HepG2 (cell line): Measurements from ENCODE around the gene PRRT2. TPM values are rescaled to one million over a fixed set of nuclear protein-coding genes. Genes with fewer than 3 reads are reported as not detected.

ENCODE experiments used
- BRD4 ChIP-seq: sonication (generic); formaldehyde crosslinking; IDR thresholded peaks from 2 replicates; pipeline ENCODE4 v1.4.0; 2020; ENCODE audit warnings: missing genetic modification reagents
- HNRNPL ChIP-seq: fragments of 200-400 bp; formaldehyde crosslinking; IDR thresholded peaks from 2 replicates; pipeline ENCODE4 v1.6.1; 2017; ENCODE audit warnings: mild to moderate bottlenecking, low read depth, low read length
- NR2F1 ChIP-seq, 2 experiments: fragments of 450-650 bp in 1 of 2; formaldehyde crosslinking in 1 of 2; IDR thresholded peaks; 2 replicates each; pipeline versions ENCODE4 v1.5.0 to v1.6.1; 2016 to 2020; ENCODE audit warnings: mild to moderate bottlenecking in 1 of 2, missing compliant biosample characterization in 1 of 2, missing genetic modification reagents in 1 of 2, moderate library complexity in 1 of 2
- PHF5A ChIP-seq: IDR thresholded peaks from one replicate; pipeline ENCODE4 v1.6.1; 2018; ENCODE audit warnings: low read depth, missing genetic modification reagents; ENCODE audit not compliant: unreplicated experiment
- PLRG1 ChIP-seq: fragments of 450-650 bp; conservative IDR thresholded peaks from 2 replicates; pipeline ENCODE4 v1.6.1; 2016
- RXRB ChIP-seq: IDR thresholded peaks from 2 replicates; pipeline ENCODE4 v1.6.1; 2016; ENCODE audit warnings: borderline replicate concordance, missing genetic modification reagents, missing compliant biosample characterization
- SALL2 ChIP-seq: sonication (generic); formaldehyde crosslinking; IDR thresholded peaks from 2 replicates; pipeline ENCODE4 v1.8.1; 2023; ENCODE audit warnings: mild to moderate bottlenecking, missing genetic modification reagents, inconsistent platforms
- SMARCE1 ChIP-seq: fragments of 450-650 bp; IDR thresholded peaks from 2 replicates; pipeline ENCODE4 v1.6.1; 2017; ENCODE audit warnings: borderline replicate concordance
- SOX13 ChIP-seq, 3 experiments: fragments of 450-650 bp in 1 of 3; sonication (generic) in 1 of 3; formaldehyde crosslinking in 1 of 3; IDR thresholded peaks in 2 of 3; conservative IDR thresholded peaks in 1 of 3; 2 replicates each; pipeline versions ENCODE4 v1.5.0 to v1.6.1; 2016 to 2020; ENCODE audit warnings: antibody characterized with exemption in 1 of 3, mild to moderate bottlenecking in 1 of 3, missing compliant biosample characterization in 1 of 3, missing genetic modification reagents in 1 of 3, moderate library complexity in 1 of 3
- SRSF1 ChIP-seq: fragments of 200-400 bp; formaldehyde crosslinking; optimal IDR thresholded peaks from 2 replicates; pipeline ENCODE3; 2017; ENCODE audit warnings: mild to moderate bottlenecking, low read depth, low read length, moderate library complexity
- ZFP36 ChIP-seq: fragments of 150-350 bp; IDR thresholded peaks from 2 replicates; pipeline ENCODE4 v1.6.1; 2018; ENCODE audit warnings: borderline replicate concordance, low read length, low read depth; ENCODE audit not compliant: partially characterized antibody
- ZNF329 ChIP-seq: sonication (generic); formaldehyde crosslinking; IDR thresholded peaks from 2 replicates; pipeline ENCODE4 v1.9.0; 2021; ENCODE audit warnings: low read depth, mild to moderate bottlenecking, missing genetic modification reagents
- ZNF335 ChIP-seq: sonication (generic); formaldehyde crosslinking; IDR thresholded peaks from 2 replicates; pipeline ENCODE4 v1.4.0; 2020; ENCODE audit warnings: missing genetic modification reagents
- ZNF34 ChIP-seq: sonication (generic); formaldehyde crosslinking; IDR thresholded peaks from 2 replicates; pipeline ENCODE4 v1.4.0; 2020; ENCODE audit warnings: mild to moderate bottlenecking, missing genetic modification reagents, borderline replicate concordance
- ZNF562 ChIP-seq: sonication (generic); formaldehyde crosslinking; IDR thresholded peaks from 2 replicates; pipeline ENCODE4 v1.8.0; 2022; ENCODE audit warnings: missing genetic modification reagents, borderline replicate concordance
- ZNF614 ChIP-seq: IDR thresholded peaks from 2 replicates; pipeline ENCODE4 v1.6.1; 2018; ENCODE audit warnings: missing biosample characterization, missing genetic modification reagents, inconsistent platforms, borderline replicate concordance
- ZNF839 ChIP-seq: sonication (generic); formaldehyde crosslinking; IDR thresholded peaks from 2 replicates; pipeline ENCODE4 v1.4.0; 2020; ENCODE audit warnings: missing genetic modification reagents, mild to moderate bottlenecking, borderline replicate concordance
- polyA plus RNA-seq, 8 experiments: library from polyadenylated mRNA; depleted of rRNA in 3 of 8; stranded (reverse) in 7 of 8; unstranded in 1 of 8; fragments of >200 nt; fragmentation: Illumina TruSeq in 4 of 8; extraction: Trizol in 4 of 8; gene quantifications; 2 replicates each; pipeline versions ENCODE4 v1.2.1 to v1.2.3, GENCODE V29; 2011 to 2016; ENCODE audit warnings: low read depth in 4 of 8, missing spikeins in 1 of 8, mixed read lengths in 1 of 8; ENCODE audit not compliant: insufficient read depth in 1 of 8
- total RNA-seq, 5 experiments: library from RNA; depleted of rRNA; stranded (reverse); fragments of >200 nt; fragmentation: Illumina TruSeq; extraction: Trizol; gene quantifications; 2 replicates each; pipeline ENCODE4 v1.2.3, GENCODE V29; 2016; ENCODE audit warnings: low read depth in 1 of 5
- TF ChIP-seq, protein P1 (sequence below): sonication (generic); formaldehyde crosslinking; IDR thresholded peaks from 2 replicates; pipeline ENCODE4 v1.9.0; 2021; ENCODE audit warnings: missing genetic modification reagents, borderline replicate concordance
- TF ChIP-seq, protein P2 (sequence below): sonication (generic); formaldehyde crosslinking; IDR thresholded peaks from 2 replicates; pipeline ENCODE4 v1.5.0; 2020; ENCODE audit warnings: mild to moderate bottlenecking, missing genetic modification reagents, moderate library complexity
- TF ChIP-seq, protein P3 (sequence below): sonication (generic); formaldehyde crosslinking; IDR thresholded peaks from 2 replicates; pipeline ENCODE4 v1.4.0; 2020; ENCODE audit warnings: missing genetic modification reagents
- TF ChIP-seq, protein P4 (sequence below): IDR thresholded peaks from 2 replicates; pipeline ENCODE4 v1.6.1; 2016; ENCODE audit warnings: missing biosample characterization, missing genetic modification reagents, low read depth

Gene PRRT2
- total and polyA plus RNA-seq, 2 of the 13 experiments (the other 11 are each of a cell fraction or from before 2014, with no cell fraction given) = 0.51 to 1.1 TPM

DNA sequence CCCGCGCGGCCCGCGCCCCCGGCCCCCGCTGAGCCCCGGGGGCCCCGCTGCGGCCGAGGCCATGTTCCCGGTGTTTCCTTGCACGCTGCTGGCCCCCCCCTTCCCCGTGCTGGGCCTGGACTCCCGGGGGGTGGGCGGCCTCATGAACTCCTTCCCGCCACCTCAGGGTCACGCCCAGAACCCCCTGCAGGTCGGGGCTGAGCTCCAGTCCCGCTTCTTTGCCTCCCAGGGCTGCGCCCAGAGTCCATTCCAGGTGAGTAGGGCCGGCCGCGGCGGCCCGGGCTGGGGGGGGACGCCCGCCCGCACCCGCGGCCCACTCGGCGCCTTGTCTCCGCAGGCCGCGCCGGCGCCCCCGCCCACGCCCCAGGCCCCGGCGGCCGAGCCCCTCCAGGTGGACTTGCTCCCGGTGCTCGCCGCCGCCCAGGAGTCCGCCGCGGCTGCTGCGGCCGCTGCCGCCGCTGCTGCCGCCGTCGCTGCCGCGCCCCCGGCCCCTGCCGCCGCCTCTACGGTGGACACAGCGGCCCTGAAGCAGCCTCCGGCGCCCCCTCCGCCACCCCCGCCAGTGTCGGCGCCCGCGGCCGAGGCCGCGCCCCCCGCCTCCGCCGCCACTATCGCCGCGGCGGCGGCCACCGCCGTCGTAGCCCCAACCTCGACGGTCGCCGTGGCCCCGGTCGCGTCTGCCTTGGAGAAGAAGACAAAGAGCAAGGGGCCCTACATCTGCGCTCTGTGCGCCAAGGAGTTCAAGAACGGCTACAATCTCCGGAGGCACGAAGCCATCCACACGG is 5.2 kb upstream of the PRRT2 start (continued):
- TF ChIP-seq, protein P1, sequence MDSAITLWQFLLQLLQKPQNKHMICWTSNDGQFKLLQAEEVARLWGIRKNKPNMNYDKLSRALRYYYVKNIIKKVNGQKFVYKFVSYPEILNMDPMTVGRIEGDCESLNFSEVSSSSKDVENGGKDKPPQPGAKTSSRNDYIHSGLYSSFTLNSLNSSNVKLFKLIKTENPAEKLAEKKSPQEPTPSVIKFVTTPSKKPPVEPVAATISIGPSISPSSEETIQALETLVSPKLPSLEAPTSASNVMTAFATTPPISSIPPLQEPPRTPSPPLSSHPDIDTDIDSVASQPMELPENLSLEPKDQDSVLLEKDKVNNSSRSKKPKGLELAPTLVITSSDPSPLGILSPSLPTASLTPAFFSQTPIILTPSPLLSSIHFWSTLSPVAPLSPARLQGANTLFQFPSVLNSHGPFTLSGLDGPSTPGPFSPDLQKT = no peak
- no peak for TF ChIP-seq SMARCE1
- TF ChIP-seq ZNF335 (CRISPR knock-in tag) = no peak
- TF ChIP-seq ZNF614 (CRISPR knock-in tag) = no peak
- TF ChIP-seq ZNF562 (CRISPR knock-in tag) = no peak
- TF ChIP-seq ZFP36 = no peak
- no peak for TF ChIP-seq ZNF839 (CRISPR knock-in tag)
- TF ChIP-seq ZNF329 (CRISPR knock-in tag) = no peak
- no peak for TF ChIP-seq SALL2 (CRISPR knock-in tag)
- peak; percentile 75 for TF ChIP-seq SRSF1
- no peak for TF ChIP-seq NR2F1 (CRISPR knock-in tag; IDR thresholded peaks at IDR 0.05)
- TF ChIP-seq PLRG1 = no peak
- no peak for TF ChIP-seq RXRB (CRISPR knock-in tag)
- 0 out of 2 replicates have a peak, but pooled peaks have one; percentile 54 for TF ChIP-seq HNRNPL
- TF ChIP-seq, protein P2, sequence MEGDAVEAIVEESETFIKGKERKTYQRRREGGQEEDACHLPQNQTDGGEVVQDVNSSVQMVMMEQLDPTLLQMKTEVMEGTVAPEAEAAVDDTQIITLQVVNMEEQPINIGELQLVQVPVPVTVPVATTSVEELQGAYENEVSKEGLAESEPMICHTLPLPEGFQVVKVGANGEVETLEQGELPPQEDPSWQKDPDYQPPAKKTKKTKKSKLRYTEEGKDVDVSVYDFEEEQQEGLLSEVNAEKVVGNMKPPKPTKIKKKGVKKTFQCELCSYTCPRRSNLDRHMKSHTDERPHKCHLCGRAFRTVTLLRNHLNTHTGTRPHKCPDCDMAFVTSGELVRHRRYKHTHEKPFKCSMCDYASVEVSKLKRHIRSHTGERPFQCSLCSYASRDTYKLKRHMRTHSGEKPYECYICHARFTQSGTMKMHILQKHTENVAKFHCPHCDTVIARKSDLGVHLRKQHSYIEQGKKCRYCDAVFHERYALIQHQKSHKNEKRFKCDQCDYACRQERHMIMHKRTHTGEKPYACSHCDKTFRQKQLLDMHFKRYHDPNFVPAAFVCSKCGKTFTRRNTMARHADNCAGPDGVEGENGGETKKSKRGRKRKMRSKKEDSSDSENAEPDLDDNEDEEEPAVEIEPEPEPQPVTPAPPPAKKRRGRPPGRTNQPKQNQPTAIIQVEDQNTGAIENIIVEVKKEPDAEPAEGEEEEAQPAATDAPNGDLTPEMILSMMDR (CRISPR knock-in tag) = no peak
- TF ChIP-seq SOX13 (IDR thresholded peaks at IDR 0.05) = no peak
- 0 out of 4 replicates have a peak, but pooled peaks of 1 of the 2 experiments have one; percentile 23 for TF ChIP-seq SOX13 (CRISPR knock-in tag; conservative IDR thresholded peaks at IDR 0.05 in 1 of 2, IDR thresholded peaks at IDR 0.05 in 1 of 2)
- no peak for TF ChIP-seq ZNF34 (CRISPR knock-in tag)
- TF ChIP-seq BRD4 (CRISPR knock-in tag) = peak; percentile 63; the same call in 1 of the 2 replicates
- no peak for TF ChIP-seq PHF5A
- TF ChIP-seq, protein P3, sequence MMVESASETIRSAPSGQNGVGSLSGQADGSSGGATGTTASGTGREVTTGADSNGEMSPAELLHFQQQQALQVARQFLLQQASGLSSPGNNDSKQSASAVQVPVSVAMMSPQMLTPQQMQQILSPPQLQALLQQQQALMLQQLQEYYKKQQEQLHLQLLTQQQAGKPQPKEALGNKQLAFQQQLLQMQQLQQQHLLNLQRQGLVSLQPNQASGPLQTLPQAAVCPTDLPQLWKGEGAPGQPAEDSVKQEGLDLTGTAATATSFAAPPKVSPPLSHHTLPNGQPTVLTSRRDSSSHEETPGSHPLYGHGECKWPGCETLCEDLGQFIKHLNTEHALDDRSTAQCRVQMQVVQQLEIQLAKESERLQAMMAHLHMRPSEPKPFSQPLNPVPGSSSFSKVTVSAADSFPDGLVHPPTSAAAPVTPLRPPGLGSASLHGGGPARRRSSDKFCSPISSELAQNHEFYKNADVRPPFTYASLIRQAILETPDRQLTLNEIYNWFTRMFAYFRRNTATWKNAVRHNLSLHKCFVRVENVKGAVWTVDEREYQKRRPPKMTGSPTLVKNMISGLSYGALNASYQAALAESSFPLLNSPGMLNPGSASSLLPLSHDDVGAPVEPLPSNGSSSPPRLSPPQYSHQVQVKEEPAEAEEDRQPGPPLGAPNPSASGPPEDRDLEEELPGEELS (CRISPR knock-in tag) = no peak
- TF ChIP-seq, protein P4, sequence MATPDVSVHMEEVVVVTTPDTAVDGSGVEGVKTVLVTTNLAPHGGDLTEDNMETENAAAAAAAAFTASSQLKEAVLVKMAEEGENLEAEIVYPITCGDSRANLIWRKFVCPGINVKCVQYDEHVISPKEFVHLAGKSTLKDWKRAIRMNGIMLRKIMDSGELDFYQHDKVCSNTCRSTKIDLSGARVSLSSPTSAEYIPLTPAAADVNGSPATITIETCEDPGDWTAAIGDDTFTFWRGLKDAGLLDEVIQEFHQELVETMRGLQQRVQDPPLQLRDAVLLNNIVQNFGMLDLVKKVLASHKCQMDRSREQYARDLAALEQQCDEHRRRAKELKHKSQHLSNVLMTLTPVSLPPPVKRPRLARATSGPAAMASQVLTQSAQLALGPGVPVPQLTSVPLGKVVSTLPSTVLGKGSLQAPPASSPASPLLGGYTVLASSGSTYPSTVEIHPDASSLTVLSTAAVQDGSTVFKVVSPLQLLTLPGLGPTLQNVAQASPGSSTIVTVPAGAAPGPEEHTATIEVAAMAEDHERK (CRISPR knock-in tag) = no peak
